Adrenal gland (tissue), 12 donors: Measurements from ENCODE around the gene DCDC2. TPM values are rescaled to one million over a fixed set of nuclear protein-coding genes. Genes with fewer than 3 reads are reported as not detected.
"Not testable (repeated sequence)": the region's sequence is repeated elsewhere in the genome, so short reads cannot be mapped to it uniquely, and the experiment has no call there.

Experiments used
- DNase-seq, 7 donors: peaks; one replicate each; pipeline ENCODE4 v3.0.0-alpha.2; 2019 to 2020
- H3K27ac ChIP-seq, 5 donors: fragments of 200-600 bp; sonication (generic) in 4 of 5; 1 replicate in 3 of 5; 2 replicates in 2 of 5; pipeline versions ENCODE4 v1.5.1 to v1.8.0; 2016 to 2020; ENCODE audit warnings: mild to moderate bottlenecking in 1 of 5
- H3K27me3 ChIP-seq: fragments of 200-600 bp; 2 replicates; pipeline ENCODE4 v1.8.0; 2021
- H3K36me3 ChIP-seq, 2 donors: fragments of 200-600 bp; replicated peaks in 1 of 2; 1 replicate in 1 of 2; 2 replicates in 1 of 2; pipeline versions ENCODE4 v1.5.1 to v1.8.0; 2018 to 2022
- H3K4me1 ChIP-seq, 2 donors: fragments of 200-600 bp; replicated peaks in 1 of 2; 1 replicate in 1 of 2; 2 replicates in 1 of 2; pipeline versions ENCODE4 v1.5.1 to v1.8.0; 2018 to 2021
- H3K4me3 ChIP-seq, 4 donors: fragments of 200-600 bp; sonication (generic) in 3 of 4; one replicate each; pipeline ENCODE4 v1.5.1; 2016 to 2018
- H3K9me3 ChIP-seq, 3 donors: fragments of 200-600 bp; sonication (generic) in 1 of 3; replicated peaks in 1 of 3; 1 replicate in 2 of 3; 2 replicates in 1 of 3; pipeline versions ENCODE4 v1.5.1 to v1.8.0; 2016 to 2021
- CTCF ChIP-seq, 6 experiments: fragments of 450-650 bp in 4 of 6; fragments of 200-600 bp in 2 of 6; sonication (generic) in 1 of 6; IDR thresholded peaks; 1 replicate in 5 of 6; 2 replicates in 1 of 6; pipeline versions ENCODE4 v1.5.1 to v1.8.0; 2016 to 2021; ENCODE audit warnings: antibody characterized with exemption in 6 of 6, mild to moderate bottlenecking in 2 of 6, moderate library complexity in 1 of 6
- POLR2A ChIP-seq, 2 donors: fragments of 450-650 bp; IDR thresholded peaks; one replicate each; pipeline ENCODE4 v1.6.1; 2017; ENCODE audit warnings: antibody characterized with exemption in 2 of 2, mild to moderate bottlenecking in 2 of 2, moderate library complexity in 1 of 2
- WGBS, 4 donors: extraction: QIAGEN DNeasy Blood & Tissue Kit in 2 of 4; methylation state at CpG; one replicate each; pipeline versions ENCODE4 v1.1.5 to v1.1.7; 2013 to 2017; 5-methylcytosine and 5-hydroxymethylcytosine counted together
- intact Hi-C, 2 donors: fragments of 100-400 bp; cut with DNase I; formaldehyde crosslinking; loops; one replicate each; pipeline versions ENCODE4 v1.14.1 to v1.15.0; 2022 to 2023
- polyA plus RNA-seq, 3 donors: library from polyadenylated mRNA; stranded (reverse); fragments of 200-250 nt in 2 of 3; fragments of 350-450 nt in 1 of 3; fragmentation: Illumina TruSeq in 1 of 3; extraction: RNeasy Lipid Tissue Mini Kit (QIAGEN cat#74804) in 1 of 3; gene quantifications; one replicate each; pipeline ENCODE4 v1.2.3, GENCODE V29; 2013 to 2014
- total RNA-seq, 9 donors: library from RNA; depleted of rRNA in 4 of 9; stranded (reverse); fragments of >200 nt in 4 of 9; fragments of 120-200 nt in 1 of 9; fragmentation: NEBNext Ultra II Directional in 1 of 9; extraction: Animal tissue kit (Norgen Biotek cat#: 25700) in 1 of 9; gene quantifications; one replicate each; pipeline versions ENCODE4 v1.1.0 to v1.2.4, GENCODE V29; 2013 to 2023
- donor health status: healthy with polysubstance abuse.
- donor health status: Bipolar disorder and iron deficiency.
- donor health status: DM: yes; HTN: yes; CAD: no.
- donor health status: DM: no; HTN: no; CAD: no.
- donor health status: DM: no; HTN: no; CAD: no.
- donor health status: DM: yes; HTN: yes; CAD: no.

DCDC2 gene
- total and polyA plus RNA-seq, 12 donors, result 0.06 to 3.6 (median 1.0) TPM

- Histone ChIP-seq H3K4me3 (no peak overlapping the region), H3K36me3 (no peaks in the 10 kb centered on the region), H3K9me3 (no peaks in the 10 kb centered on the region), H3K4me1 (no peaks in the 10 kb centered on the region), H3K27me3 (no peaks in the 10 kb centered on the region), H3K27ac (no peak overlapping the region)
- TF ChIP-seq POLR2A (IDR thresholded peaks at IDR 0.05) (no peak), CTCF (IDR thresholded peaks at IDR 0.05) (no peak)
- WGBS, 4 donors, result 50 to 56% (median 53%) methylated on average over 8 of the region's 8 CpGs
- intact Hi-C loops, result no loop called here
- DNase-seq, result no peak
These were observed 210.2 kb downstream of the DCDC2 start for GRCh38 chr6:24147511-24148153.

GRCh38 chr6:24146871-24147270, 211.0 kb downstream of the DCDC2 start:
- WGBS, 4 donors, result 84 to 86% (median 85%) methylated on average over 3 of the region's 3 CpGs
- H3K36me3 ChIP-seq, result no peaks in the 10 kb centered on the region
- no peaks in the 10 kb centered on the region for H3K9me3 ChIP-seq
- no peak for TF ChIP-seq CTCF (IDR thresholded peaks at IDR 0.05)
- TF ChIP-seq POLR2A (IDR thresholded peaks at IDR 0.05), result no peak
- H3K27me3 ChIP-seq, result no peaks in the 10 kb centered on the region
- no peak overlapping the region for H3K4me3 ChIP-seq
- H3K4me1 ChIP-seq, result no peaks in the 10 kb centered on the region
- no peak overlapping the region for H3K27ac ChIP-seq
- no peak for DNase-seq
- intact Hi-C loops, result no loop called here

- no peak for DNase-seq
- H3K4me3 ChIP-seq, result no peak overlapping the region
- WGBS, 4 donors, result 55 to 72% (median 57%) methylated on average over 8 to 9 of the region's 9 CpGs
- TF ChIP-seq POLR2A (IDR thresholded peaks at IDR 0.05) (no peak), CTCF (IDR thresholded peaks at IDR 0.05) (no peak)
- H3K9me3 ChIP-seq, result no peaks in the 10 kb centered on the region
- H3K4me1 ChIP-seq, result no peaks in the 10 kb centered on the region
- H3K27ac ChIP-seq, result no peak overlapping the region
- H3K36me3 ChIP-seq, result no peaks in the 10 kb centered on the region
- intact Hi-C loops, result no loop called here
- H3K27me3 ChIP-seq, result no peaks in the 10 kb centered on the region
These were observed 212.1 kb downstream of the DCDC2 start for GRCh38 chr6:24145690-24146131.

GRCh38 chr6:24142733-24143132, 215.1 kb downstream of the DCDC2 start:
- H3K27me3 ChIP-seq, H3K27ac ChIP-seq, H3K4me1 ChIP-seq, intact Hi-C loops, H3K9me3 ChIP-seq, DNase-seq, H3K36me3 ChIP-seq, H3K4me3 ChIP-seq: not testable (repeated sequence)
- 83 to 92% (median 90%) methylated on average over 8 of the region's 8 CpGs for WGBS, 4 donors

GRCh38 chr6:24140591-24140990, 217.3 kb downstream of the DCDC2 start:
- H3K9me3 ChIP-seq, result no peaks in the 10 kb centered on the region
- H3K27me3 ChIP-seq, result no peaks in the 10 kb centered on the region
- no peak overlapping the region for H3K27ac ChIP-seq
- TF ChIP-seq CTCF (IDR thresholded peaks at IDR 0.05) (no peak), POLR2A (IDR thresholded peaks at IDR 0.05) (no peak)
- 76 to 88% (median 79%) methylated on average over 13 of the region's 13 CpGs for WGBS, 4 donors
- H3K4me1 ChIP-seq, result no peaks in the 10 kb centered on the region
- no peak overlapping the region for H3K4me3 ChIP-seq
- intact Hi-C loops, result no loop called here
- H3K36me3 ChIP-seq, result no peaks in the 10 kb centered on the region
- DNase-seq, result no peak
